HepG2 (cell line): ENCODE results near the gene CCNF. TPM values are rescaled to one million over a fixed set of nuclear protein-coding genes. Genes with fewer than 3 reads are reported as not detected.
A peak's percentile ranks its signal among the peaks of the same experiment; 100 is the strongest.

ENCODE experiments used
- HNRNPK ChIP-seq: fragments of 200-400 bp; formaldehyde crosslinking; IDR thresholded peaks from 2 replicates; pipeline ENCODE4 v1.6.1; 2018; ENCODE audit warnings: low read length, low read depth, moderate library complexity, mild to moderate bottlenecking; ENCODE audit not compliant: poor library complexity, severe bottlenecking
- MXD4 ChIP-seq: IDR thresholded peaks from 2 replicates; pipeline ENCODE4 v1.6.1; 2016; ENCODE audit warnings: mild to moderate bottlenecking, missing biosample characterization, missing genetic modification reagents
- PHF20 ChIP-seq: sonication (generic); formaldehyde crosslinking; IDR thresholded peaks from 2 replicates; pipeline ENCODE4 v1.5.0; 2020; ENCODE audit warnings: mild to moderate bottlenecking, missing genetic modification reagents
- SP140L ChIP-seq: sonication (generic); formaldehyde crosslinking; IDR thresholded peaks from 2 replicates; pipeline ENCODE4 v1.4.0; 2020; ENCODE audit warnings: missing genetic modification reagents, borderline replicate concordance
- ZFP36L1 ChIP-seq: sonication (generic); formaldehyde crosslinking; IDR thresholded peaks from 2 replicates; pipeline ENCODE4 v1.8.0; 2022; ENCODE audit warnings: mild to moderate bottlenecking, missing genetic modification reagents, moderate library complexity
- ZNF282 ChIP-seq: fragments of 450-650 bp; IDR thresholded peaks from 2 replicates; pipeline ENCODE4 v1.6.1; 2018; ENCODE audit not compliant: partially characterized antibody
- ZNF296 ChIP-seq: sonication (generic); formaldehyde crosslinking; conservative IDR thresholded peaks from 2 replicates; pipeline ENCODE4 v1.5.0; 2020; ENCODE audit warnings: mild to moderate bottlenecking, missing genetic modification reagents
- ZNF777 ChIP-seq: sonication (generic); formaldehyde crosslinking; IDR thresholded peaks from 2 replicates; pipeline ENCODE4 v1.4.0; 2020; ENCODE audit warnings: missing genetic modification reagents
- polyA plus RNA-seq, 8 experiments: library from polyadenylated mRNA; depleted of rRNA in 3 of 8; stranded (reverse) in 7 of 8; unstranded in 1 of 8; fragments of >200 nt; fragmentation: Illumina TruSeq in 4 of 8; extraction: Trizol in 4 of 8; gene quantifications; 2 replicates each; pipeline versions ENCODE4 v1.2.1 to v1.2.3, GENCODE V29; 2011 to 2016; ENCODE audit warnings: low read depth in 4 of 8, missing spikeins in 1 of 8, mixed read lengths in 1 of 8; ENCODE audit not compliant: insufficient read depth in 1 of 8
- total RNA-seq, 5 experiments: library from RNA; depleted of rRNA; stranded (reverse); fragments of >200 nt; fragmentation: Illumina TruSeq; extraction: Trizol; gene quantifications; 2 replicates each; pipeline ENCODE4 v1.2.3, GENCODE V29; 2016; ENCODE audit warnings: low read depth in 1 of 5
- TF ChIP-seq, protein P1 (sequence below): sonication (generic); formaldehyde crosslinking; IDR thresholded peaks from 2 replicates; pipeline ENCODE4 v1.4.0; 2020; ENCODE audit warnings: mild to moderate bottlenecking, missing genetic modification reagents
- TF ChIP-seq, protein P2 (sequence below): sonication (generic); formaldehyde crosslinking; conservative IDR thresholded peaks from 2 replicates; pipeline ENCODE4 v1.4.0; 2020; ENCODE audit warnings: mild to moderate bottlenecking, missing genetic modification reagents, moderate library complexity
- TF ChIP-seq, protein P3 (sequence below): sonication (generic); formaldehyde crosslinking; IDR thresholded peaks from 2 replicates; pipeline ENCODE4 v1.4.0; 2020; ENCODE audit warnings: missing genetic modification reagents
- TF ChIP-seq, protein P4 (sequence below): sonication (generic); formaldehyde crosslinking; IDR thresholded peaks from 2 replicates; pipeline ENCODE4 v1.8.0; 2022; ENCODE audit warnings: missing genetic modification reagents, mild to moderate bottlenecking, inconsistent platforms, borderline replicate concordance
- TF ChIP-seq, protein P5 (sequence below): sonication (generic); formaldehyde crosslinking; IDR thresholded peaks from 2 replicates; pipeline ENCODE4 v1.8.0; 2022; ENCODE audit warnings: low read depth, missing genetic modification reagents

The CCNF gene
- total and polyA plus RNA-seq, 2 of the 13 experiments (the other 11 are each of a cell fraction or from before 2014, with no cell fraction given) = 6.4 to 22.8 TPM

DNA sequence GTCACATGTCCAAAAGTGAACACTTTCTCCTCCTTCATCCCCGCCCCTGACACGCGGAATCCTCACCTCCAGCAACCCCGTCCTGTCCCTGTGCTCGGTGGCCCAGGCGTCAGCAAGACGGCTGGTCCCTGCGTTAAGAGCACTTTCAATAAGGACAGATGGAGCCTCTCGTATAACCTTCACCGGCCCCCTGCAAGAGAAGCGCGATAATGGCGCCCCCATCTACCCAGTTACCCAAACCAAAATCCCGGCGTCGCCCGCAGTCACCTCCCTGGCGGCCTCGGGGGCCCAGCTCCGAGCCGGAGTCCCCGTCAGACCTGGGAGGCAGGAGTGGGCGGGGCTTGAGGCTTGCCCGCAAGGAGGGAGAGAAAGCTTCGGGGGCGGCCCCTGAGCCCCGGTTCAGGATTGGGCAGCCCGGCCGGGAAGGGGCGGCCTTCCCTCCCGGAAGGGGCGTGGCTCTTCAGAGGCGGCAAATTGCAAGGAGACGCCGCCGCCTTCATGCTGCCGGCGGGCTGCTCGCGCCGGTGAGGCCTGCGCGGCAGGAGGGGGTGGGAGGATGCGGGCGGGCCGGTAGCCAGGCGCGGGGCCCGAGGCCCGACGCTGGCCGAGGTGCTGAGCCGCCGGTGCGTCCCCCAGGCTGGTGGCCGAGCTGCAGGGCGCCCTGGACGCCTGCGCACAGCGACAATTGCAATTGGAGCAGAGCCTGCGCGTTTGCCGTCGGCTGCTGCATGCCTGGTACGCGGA, 30.6 kb downstream of the CCNF start, which contains the start of gene TEDC2 (continued):
- TF ChIP-seq, protein P1, sequence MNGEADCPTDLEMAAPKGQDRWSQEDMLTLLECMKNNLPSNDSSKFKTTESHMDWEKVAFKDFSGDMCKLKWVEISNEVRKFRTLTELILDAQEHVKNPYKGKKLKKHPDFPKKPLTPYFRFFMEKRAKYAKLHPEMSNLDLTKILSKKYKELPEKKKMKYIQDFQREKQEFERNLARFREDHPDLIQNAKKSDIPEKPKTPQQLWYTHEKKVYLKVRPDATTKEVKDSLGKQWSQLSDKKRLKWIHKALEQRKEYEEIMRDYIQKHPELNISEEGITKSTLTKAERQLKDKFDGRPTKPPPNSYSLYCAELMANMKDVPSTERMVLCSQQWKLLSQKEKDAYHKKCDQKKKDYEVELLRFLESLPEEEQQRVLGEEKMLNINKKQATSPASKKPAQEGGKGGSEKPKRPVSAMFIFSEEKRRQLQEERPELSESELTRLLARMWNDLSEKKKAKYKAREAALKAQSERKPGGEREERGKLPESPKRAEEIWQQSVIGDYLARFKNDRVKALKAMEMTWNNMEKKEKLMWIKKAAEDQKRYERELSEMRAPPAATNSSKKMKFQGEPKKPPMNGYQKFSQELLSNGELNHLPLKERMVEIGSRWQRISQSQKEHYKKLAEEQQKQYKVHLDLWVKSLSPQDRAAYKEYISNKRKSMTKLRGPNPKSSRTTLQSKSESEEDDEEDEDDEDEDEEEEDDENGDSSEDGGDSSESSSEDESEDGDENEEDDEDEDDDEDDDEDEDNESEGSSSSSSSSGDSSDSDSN (CRISPR knock-in tag) = 0 out of 2 replicates have a peak, but pooled peaks have one; percentile 55
- TF ChIP-seq ZFP36L1 (CRISPR knock-in tag) = peak; percentile 79; the same call in 1 of the 2 replicates
- TF ChIP-seq ZNF296 = no peak
- no peak for TF ChIP-seq SP140L (CRISPR knock-in tag)
- TF ChIP-seq, protein P2, sequence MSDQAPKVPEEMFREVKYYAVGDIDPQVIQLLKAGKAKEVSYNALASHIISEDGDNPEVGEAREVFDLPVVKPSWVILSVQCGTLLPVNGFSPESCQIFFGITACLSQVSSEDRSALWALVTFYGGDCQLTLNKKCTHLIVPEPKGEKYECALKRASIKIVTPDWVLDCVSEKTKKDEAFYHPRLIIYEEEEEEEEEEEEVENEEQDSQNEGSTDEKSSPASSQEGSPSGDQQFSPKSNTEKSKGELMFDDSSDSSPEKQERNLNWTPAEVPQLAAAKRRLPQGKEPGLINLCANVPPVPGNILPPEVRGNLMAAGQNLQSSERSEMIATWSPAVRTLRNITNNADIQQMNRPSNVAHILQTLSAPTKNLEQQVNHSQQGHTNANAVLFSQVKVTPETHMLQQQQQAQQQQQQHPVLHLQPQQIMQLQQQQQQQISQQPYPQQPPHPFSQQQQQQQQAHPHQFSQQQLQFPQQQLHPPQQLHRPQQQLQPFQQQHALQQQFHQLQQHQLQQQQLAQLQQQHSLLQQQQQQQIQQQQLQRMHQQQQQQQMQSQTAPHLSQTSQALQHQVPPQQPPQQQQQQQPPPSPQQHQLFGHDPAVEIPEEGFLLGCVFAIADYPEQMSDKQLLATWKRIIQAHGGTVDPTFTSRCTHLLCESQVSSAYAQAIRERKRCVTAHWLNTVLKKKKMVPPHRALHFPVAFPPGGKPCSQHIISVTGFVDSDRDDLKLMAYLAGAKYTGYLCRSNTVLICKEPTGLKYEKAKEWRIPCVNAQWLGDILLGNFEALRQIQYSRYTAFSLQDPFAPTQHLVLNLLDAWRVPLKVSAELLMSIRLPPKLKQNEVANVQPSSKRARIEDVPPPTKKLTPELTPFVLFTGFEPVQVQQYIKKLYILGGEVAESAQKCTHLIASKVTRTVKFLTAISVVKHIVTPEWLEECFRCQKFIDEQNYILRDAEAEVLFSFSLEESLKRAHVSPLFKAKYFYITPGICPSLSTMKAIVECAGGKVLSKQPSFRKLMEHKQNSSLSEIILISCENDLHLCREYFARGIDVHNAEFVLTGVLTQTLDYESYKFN = peak; percentile 15; the same call in 1 of the 2 replicates
- peak; percentile 37 for TF ChIP-seq HNRNPK
- peak; percentile 94 for TF ChIP-seq MXD4
- TF ChIP-seq, protein P3, sequence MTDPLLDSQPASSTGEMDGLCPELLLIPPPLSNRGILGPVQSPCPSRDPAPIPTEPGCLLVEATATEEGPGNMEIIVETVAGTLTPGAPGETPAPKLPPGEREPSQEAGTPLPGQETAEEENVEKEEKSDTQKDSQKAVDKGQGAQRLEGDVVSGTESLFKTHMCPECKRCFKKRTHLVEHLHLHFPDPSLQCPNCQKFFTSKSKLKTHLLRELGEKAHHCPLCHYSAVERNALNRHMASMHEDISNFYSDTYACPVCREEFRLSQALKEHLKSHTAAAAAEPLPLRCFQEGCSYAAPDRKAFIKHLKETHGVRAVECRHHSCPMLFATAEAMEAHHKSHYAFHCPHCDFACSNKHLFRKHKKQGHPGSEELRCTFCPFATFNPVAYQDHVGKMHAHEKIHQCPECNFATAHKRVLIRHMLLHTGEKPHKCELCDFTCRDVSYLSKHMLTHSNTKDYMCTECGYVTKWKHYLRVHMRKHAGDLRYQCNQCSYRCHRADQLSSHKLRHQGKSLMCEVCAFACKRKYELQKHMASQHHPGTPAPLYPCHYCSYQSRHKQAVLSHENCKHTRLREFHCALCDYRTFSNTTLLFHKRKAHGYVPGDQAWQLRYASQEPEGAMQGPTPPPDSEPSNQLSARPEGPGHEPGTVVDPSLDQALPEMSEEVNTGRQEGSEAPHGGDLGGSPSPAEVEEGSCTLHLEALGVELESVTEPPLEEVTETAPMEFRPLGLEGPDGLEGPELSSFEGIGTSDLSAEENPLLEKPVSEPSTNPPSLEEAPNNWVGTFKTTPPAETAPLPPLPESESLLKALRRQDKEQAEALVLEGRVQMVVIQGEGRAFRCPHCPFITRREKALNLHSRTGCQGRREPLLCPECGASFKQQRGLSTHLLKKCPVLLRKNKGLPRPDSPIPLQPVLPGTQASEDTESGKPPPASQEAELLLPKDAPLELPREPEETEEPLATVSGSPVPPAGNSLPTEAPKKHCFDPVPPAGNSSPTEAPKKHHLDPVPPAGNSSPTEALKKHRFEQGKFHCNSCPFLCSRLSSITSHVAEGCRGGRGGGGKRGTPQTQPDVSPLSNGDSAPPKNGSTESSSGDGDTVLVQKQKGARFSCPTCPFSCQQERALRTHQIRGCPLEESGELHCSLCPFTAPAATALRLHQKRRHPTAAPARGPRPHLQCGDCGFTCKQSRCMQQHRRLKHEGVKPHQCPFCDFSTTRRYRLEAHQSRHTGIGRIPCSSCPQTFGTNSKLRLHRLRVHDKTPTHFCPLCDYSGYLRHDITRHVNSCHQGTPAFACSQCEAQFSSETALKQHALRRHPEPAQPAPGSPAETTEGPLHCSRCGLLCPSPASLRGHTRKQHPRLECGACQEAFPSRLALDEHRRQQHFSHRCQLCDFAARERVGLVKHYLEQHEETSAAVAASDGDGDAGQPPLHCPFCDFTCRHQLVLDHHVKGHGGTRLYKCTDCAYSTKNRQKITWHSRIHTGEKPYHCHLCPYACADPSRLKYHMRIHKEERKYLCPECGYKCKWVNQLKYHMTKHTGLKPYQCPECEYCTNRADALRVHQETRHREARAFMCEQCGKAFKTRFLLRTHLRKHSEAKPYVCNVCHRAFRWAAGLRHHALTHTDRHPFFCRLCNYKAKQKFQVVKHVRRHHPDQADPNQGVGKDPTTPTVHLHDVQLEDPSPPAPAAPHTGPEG (CRISPR knock-in tag) = 0 out of 2 replicates have a peak, but pooled peaks have one; percentile 54
- TF ChIP-seq, protein P4, sequence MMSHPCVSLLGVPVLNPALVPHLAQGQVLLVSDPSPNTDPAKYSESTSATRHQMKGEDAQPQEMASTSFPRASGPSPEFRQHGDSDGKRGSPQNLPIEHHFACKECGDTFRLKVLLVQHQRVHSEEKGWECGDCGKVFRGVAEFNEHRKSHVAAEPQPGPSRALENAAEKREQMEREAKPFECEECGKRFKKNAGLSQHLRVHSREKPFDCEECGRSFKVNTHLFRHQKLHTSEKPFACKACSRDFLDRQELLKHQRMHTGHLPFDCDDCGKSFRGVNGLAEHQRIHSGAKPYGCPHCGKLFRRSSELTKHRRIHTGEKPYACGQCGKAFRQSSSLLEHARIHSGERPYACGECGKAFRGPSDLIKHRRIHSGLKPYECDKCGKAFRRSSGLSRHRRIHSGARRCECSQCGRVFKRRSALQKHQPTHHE (CRISPR knock-in tag) = no peak
- TF ChIP-seq, protein P5, sequence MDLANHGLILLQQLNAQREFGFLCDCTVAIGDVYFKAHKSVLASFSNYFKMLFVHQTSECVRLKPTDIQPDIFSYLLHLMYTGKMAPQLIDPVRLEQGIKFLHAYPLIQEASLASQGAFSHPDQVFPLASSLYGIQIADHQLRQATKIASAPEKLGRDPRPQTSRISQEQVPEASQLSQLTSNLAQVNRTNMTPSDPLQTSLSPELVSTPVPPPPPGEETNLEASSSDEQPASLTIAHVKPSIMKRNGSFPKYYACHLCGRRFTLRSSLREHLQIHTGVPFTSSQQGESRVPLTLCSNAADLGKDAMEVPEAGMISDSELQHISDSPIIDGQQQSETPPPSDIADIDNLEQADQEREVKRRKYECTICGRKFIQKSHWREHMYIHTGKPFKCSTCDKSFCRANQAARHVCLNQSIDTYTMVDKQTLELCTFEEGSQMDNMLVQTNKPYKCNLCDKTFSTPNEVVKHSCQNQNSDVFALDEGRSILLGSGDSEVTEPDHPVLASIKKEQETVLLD = peak; percentile 85
- TF ChIP-seq PHF20 (CRISPR knock-in tag) = peak; percentile 68
- TF ChIP-seq ZNF777 = peak; percentile 90
- TF ChIP-seq ZNF282 = no peak
